ENCODE measurements around the gene TNRC6B.
A peak's percentile ranks its signal among the peaks of the same experiment; 100 is the strongest.
"Not testable (repeated sequence)": the region's sequence is repeated elsewhere in the genome, so short reads cannot be mapped to it uniquely, and the experiment has no call there.

Gene TNRC6B

GRCh38 chr22:40294696-40295095 lies 117.0 kb downstream of the TNRC6B start:
- DNase-seq: no peak

DNA sequence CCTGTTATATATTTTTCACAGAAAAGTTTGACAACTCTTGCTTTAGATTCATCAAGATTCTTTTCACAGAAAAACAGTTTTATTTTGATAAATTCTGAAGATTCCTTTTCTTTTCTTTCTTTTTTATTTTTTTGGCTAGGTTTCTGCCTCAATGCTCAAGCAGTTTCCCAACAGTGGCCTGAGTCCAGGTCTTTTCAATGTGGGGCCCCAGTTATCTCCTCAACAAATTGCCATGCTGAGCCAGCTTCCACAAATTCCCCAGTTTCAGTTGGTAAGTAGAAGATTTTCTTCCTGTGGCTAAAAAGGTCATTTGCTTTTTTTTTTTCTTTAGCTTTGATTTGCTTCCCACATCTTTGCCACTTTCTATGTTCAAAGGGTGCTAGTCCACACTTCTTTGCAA lies 122.6 kb downstream of the TNRC6B start:
- DNase-seq: no peak

DNA sequence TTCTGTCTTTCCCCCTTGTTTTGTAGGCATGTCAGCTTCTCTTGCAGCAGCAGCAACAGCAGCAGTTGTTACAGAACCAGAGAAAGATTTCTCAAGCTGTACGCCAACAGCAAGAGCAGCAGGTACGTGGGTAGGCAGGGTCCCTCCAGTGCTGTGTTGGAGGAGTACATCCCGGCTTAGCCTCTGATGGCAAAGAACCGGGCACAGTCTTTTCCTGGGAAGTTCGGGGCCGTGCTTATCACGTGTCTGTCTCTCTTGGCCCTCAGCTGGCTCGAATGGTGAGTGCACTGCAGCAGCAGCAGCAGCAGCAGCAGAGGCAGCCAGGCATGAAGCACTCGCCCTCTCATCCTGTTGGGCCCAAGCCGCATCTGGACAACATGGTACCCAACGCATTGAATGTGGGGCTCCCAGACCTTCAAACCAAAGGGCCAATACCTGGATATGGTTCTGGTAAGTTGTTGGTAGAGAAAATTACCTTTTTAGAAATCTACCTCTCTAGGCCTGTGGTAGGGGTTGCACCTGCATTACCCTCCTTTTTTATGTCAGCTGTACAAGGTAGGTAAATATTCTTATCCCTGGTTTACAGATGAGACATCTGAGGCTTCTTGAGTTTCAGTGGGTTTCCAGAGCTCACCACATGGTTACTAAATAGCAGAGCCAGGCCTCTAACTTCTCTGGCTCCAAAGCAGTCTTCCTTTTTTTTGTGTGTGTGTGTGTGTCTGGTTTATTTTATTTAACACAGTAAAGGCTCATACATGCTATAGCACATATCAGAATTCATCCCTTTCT lies 123.4 kb downstream of the TNRC6B start:
- no peak for DNase-seq

DNA sequence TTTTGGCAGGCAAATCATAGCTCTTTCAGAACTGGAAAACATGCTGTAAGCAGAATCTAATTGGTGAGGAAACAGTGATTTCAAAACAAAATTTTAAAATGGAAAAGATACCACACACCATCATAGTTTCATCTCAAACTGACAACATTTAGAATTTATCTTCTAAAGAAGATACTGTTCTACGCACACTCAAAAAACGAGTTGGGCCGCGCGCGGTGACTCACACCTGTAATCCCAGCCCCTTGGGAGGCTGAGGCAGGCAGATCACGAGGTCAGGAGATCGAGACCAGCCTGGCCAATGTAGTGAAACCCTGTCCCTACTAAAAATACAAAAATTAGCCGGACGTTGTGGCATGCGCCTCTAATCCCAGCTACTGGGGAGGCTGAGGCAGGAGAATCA lies 124.4 kb downstream of the TNRC6B start:
- DNase-seq: peak; percentile 33

DNA sequence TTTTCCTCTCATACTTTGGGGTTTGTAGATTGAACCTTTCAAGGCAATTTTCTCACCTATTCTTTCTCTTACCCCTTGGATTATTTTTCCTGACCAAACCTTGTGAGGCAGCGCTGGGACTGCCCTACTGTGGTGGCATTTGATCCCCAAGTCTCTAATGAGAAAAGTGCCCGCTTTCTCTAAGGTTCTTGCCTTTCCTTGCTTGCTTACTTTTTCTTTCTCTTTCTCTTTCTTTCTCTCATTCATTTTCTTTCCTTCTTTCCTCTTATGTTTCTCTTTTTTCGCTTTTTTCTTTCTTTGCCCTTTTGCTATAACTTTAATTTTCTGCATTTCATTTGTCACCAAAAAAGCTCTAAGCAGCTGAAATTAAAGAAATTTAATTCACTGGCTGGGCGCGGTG lies 127.9 kb downstream of the TNRC6B start:
- no peak for DNase-seq

DNA sequence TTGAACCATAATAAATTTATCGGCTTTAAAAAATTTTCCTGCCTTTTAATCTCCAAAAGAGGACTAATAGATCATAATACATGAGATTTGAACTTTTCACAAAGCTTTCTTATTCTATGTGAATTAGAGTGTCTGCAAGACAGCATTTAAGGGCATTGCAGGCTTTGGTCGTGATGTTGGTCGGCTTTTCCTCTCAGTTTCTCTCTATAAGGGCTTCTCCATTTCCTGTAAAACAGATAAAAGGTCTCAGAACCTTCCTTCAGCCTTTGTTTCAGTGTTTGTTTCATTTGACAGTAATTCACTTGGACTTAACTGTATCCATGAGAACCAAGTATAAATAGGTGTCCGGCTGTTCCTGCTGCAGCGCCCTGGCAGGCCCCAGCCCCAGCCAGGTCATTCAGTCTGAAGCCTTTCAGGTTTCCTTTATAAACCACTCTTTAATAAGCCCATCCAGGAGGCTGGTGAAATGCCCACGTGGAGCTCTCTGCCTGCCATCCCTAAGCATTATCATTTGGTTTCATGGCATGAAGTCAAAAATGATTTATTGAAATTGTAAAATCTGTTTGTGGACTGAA lies 131.4 kb downstream of the TNRC6B start:
- no peak for DNase-seq

GRCh38 chr22:40309631-40310030 lies 131.9 kb downstream of the TNRC6B start:
- DNase-seq: no peak

DNA sequence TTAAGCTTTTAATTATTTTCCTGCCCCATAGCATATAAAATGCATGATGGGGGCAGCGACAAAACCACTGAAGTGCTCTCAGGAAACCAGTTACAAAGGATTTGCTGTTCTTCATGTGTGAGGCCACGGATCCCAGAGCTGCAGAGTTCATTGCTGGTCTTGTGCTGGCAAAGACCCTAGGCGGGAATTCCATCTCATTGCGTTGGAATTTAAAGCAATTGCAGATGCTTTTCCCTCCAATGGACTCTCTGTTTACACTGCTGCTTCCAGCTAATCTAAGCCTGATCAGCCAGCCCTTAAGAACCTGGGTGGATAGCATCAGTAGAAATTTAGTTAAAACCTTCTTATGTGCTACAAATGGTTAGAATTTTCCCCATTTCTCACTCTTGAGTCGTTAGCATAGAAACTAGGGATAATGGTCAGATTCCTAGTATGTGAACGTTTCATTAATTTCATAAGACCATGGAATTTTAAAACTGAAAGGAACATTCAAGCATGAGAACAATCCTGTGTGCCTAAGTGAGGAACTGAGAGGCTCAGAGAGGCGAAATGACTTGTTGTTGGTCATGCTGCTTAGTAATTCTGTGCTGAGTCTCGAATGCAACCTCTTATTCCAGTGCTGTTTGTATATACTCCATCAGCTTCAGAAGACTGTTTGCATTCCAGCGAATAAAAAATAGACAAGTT lies 132.5 kb downstream of the TNRC6B start:
- no peak for DNase-seq

DNA sequence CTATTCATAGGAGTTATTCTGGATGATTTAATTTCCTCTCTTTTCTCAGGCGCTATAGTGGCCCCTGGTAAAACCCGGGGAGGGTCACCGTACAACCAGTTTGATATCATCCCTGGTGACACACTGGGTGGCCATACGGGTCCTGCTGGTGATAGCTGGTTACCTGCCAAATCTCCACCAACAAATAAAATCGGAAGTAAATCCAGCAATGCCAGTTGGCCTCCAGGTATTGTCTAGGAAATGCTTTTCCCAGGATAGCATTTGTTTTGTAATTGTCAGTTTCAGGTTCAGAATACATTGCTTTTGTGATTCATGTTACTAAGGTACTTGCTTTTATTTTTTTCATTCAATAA lies 133.0 kb downstream of the TNRC6B start:
- no peak for DNase-seq

- DNase-seq: not testable (repeated sequence)
Measured at GRCh38 chr22:40311646-40312045, 133.9 kb downstream of the TNRC6B start.

GRCh38 chr22:40312050-40312449 lies 134.3 kb downstream of the TNRC6B start:
- DNase-seq: no peak

DNA sequence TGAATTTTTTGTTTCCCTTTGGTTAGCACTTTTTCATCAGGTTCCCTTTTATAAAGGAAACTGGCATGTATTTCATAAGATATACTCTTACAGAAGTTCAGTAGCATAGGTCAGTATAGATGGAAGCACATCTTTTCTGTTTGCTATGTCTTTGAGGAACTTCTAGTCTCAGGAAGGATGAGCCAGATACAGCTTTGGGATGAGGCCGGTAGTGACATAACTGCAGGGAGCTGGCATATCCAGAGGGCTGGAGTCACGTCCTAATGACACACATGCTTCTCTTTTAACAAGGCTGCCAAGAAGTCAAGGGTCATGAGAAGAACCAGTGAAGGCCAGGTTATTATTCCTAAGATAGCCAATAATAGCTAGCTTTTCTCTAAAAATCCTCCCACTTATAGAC lies 135.3 kb downstream of the TNRC6B start:
- no peak for DNase-seq

DNA sequence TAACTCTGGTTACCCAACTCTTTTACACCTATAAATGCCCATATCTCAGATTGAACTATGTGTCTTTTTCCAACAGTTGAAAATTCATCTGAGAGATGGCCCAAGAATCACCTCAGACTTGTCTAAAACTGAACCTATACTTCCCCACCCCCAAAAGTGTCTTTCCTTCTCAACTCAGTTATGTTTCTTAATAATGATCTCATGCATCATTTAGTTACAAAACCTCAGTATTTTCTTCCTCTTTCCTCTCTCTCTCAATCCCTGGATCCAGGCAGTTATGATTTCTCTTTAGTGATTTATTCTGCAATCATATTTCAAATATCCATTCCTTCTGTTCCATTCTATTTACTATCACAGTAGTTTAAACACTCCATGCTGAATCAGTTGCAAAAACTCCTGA lies 136.3 kb downstream of the TNRC6B start:
- no peak for DNase-seq

DNA sequence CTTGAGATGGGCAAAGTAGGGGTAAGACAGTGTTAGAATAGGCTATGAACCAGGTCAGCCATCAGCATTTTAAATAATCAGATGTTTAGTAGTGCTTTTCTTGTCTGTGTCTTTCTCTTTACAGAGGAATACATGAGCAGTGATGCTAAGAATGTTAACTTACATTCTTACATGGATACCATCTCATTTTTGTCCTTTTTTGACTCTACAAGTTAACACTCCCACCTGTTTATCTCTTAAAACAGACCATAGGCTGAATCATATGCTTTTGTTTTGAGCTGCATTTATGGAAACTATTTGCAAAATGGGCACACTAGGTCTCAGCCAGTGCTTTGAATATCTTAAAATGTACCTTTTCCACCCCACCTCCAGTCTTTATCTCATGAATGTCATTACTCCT lies 143.0 kb downstream of the TNRC6B start:
- DNase-seq: no peak

GRCh38 chr22:40322021-40322420 lies 144.3 kb downstream of the TNRC6B start:
- DNase-seq: no peak

DNA sequence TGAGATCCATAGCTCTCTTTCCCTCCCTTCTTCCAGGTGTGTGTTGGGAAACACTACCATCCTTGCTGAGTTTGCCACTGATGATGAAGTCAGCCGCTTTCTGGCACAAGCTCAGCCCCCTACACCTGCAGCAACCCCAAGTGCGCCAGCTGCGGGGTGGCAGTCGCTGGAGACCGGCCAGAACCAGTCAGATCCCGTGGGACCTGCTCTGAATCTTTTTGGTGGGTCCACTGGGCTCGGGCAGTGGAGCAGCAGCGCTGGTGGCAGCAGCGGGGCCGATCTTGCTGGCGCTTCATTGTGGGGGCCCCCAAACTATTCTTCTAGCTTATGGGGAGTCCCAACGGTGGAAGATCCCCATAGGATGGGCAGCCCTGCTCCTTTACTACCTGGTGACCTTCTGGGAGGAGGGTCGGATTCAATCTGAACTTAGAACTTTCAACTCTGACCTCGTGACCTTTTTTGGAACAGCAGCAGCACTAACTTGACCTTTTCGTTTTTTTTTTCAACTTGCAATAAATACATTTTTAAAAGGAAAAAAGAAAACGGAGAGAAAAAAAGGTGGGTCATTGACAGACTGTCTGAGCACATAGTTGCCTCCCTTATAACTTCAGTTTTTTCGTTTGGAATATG lies 145.2 kb downstream of the TNRC6B start:
- DNase-seq: no peak

DNA sequence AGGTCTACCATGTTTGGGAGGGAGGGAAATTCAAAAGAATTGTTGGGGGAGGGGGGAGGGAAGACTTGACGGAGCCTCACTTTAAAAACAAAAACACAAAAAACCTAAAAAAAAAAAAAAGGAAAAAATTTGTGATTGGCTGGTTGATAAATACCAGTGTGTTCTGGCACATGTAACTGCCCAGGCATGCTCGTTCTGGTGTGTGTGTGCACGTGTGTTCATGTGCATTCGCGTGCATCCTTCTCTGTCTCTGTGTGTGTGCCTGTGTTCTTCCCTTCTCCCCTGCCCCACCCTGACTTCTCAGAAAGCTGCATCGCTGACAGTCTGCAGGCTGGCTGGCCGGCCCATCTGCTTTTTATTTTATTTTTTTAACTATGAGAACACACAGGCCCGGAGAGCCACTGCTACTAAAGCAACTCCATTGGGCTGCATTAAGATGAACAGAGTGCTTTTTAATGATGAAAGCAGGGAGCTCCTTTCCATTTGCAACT lies 146.0 kb downstream of the TNRC6B start:
- no peak for DNase-seq

GRCh38 chr22:40324468-40325305 lies 147.0 kb downstream of the TNRC6B start:
- DNase-seq: peak; percentile 32

GRCh38 chr22:40325315-40325714 lies 147.6 kb downstream of the TNRC6B start:
- peak; percentile 76 for DNase-seq

DNA sequence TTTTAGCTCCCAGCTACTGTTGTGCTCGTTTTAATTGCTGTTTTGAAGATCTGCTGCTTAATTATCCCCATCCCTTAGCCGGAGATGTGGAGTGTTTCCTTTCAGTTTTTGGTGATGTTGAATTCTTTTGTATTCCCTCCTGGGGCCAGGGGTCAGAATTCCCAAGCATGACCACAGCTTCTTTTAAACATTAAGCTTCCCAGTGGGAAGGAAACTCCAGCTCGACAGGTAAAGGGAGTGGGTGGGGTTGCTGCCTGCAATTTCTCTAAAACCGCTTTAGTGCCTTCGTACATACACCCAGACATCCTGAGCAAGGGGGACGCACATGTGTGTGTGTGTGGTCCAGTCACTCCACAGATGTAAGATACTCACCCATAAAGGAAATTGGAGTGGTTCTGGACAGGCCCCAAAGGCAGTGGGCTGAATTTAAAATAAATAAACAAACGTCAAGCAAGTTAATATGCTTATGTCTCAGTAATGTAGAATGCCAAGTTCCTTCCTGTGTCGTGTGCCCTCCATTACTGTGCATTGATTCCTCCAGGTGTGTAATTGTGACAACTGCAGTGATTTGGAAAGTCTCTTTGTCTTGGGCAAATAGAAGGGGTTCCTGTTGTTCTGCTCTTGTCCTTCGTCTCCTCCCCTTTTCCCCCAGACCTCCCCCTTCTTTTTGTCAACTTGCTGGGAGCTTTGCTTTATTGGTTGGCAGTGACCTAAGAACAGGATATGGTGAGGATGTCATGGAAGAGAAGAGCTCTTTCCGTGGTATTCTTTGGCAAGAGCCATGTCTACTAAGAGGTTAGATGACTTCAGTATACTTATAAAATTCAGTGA lies 149.4 kb downstream of the TNRC6B start:
- DNase-seq: no peak

DNA sequence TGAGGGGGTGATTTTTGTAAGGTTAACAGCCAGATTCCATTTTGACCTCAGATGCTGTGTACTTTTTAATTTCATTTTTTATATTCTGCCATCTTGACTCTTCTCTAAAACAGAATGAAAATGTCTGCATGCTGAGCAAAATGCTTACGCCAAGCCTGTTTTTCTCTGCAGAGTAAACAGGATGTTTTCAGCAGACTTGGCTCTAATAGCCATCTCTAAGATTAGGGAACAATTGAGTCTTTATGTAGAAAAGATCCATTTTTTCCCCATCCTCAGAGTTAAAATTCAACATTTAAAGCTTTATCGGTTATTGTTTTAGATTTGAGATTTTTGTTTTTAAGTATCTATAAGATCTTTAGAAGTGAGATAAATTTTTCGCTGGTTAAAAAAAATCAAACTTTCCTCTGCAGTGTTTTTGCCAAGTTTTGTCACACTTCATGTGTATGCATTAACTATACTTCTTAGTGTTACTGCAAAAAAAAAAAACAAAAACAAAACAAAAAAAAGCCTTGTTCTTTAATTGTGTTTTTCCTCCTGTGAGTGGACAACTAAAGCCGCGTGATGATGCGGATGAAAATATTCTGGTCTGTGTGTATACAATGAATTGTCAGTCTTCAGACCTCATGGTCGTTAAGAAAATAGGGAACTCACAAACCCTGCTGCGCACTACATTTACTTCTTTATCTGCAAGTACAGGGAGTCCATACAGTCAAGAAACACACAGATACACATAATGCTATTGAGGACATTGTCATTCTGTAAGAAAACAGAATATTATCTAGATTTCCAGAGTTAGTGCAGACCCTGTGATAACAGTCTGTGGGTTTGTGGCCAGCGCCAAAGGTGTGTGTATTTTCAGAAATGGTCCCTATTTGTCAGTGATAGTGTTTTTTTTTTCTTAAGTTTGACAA lies 151.1 kb downstream of the TNRC6B start:
- no peak for DNase-seq
